OCI-LY7 (cell line): ENCODE measurements around the gene CCDC198. TPM values are rescaled to one million over a fixed set of nuclear protein-coding genes. Genes with fewer than 3 reads are reported as not detected.

Experiments used
- BruUV-seq: library from RNA; stranded (reverse); fragments of 400-500 nt; replicated peaks from 2 replicates; lab custom pipeline; 2021; lab: Mats Ljungman, UMichigan
- CTCF ChIA-PET: fragments of 300-600 bp; sonication (Branson Sonifier 250); formaldehyde crosslinking; loops from one replicate; lab custom pipeline; 2022; ENCODE audit warnings: antibody characterized with exemption; ENCODE audit not compliant: unreplicated experiment; lab: Charles Lee
- POLR2A ChIA-PET: fragments of 300-600 bp; sonication (Branson Sonifier 250); formaldehyde crosslinking; loops from one replicate; lab custom pipeline; 2022; ENCODE audit warnings: antibody characterized with exemption; lab: Charles Lee
- DNase-seq: peaks from one replicate; pipeline ENCODE4 v3.0.0-alpha.2; 2015; ENCODE audit warnings: low spot score
- H2AFZ ChIP-seq: fragments of 200-600 bp; sonication (generic), shearing (Covaris generic); 2 replicates; pipeline ENCODE4 v1.6.1; 2014; ENCODE audit warnings: mild to moderate bottlenecking, antibody characterized with exemption, low read length, moderate library complexity
- H3K27ac ChIP-seq: fragments of 200-600 bp; sonication (generic); 2 replicates; pipeline ENCODE4 v1.5.1; 2014; ENCODE audit warnings: mixed run types, low read depth, mild to moderate bottlenecking, moderate library complexity, low read length, inconsistent platforms; ENCODE audit not compliant: poor library complexity, severe bottlenecking
- H3K36me3 ChIP-seq: fragments of 200-600 bp; sonication (generic); 2 replicates; pipeline ENCODE4 v1.6.1; 2014; ENCODE audit warnings: mild to moderate bottlenecking, antibody characterized with exemption, low read length, moderate library complexity, mixed read lengths; ENCODE audit not compliant: insufficient read depth
- H3K4me1 ChIP-seq: fragments of 200-600 bp; sonication (generic); 2 replicates; pipeline ENCODE4 v1.5.1; 2014; ENCODE audit warnings: mild to moderate bottlenecking, low read length; ENCODE audit not compliant: insufficient read depth, poor library complexity, severe bottlenecking
- H3K4me2 ChIP-seq: fragments of 200-600 bp; sonication (generic); 2 replicates; pipeline ENCODE4 v1.6.1; 2014; ENCODE audit warnings: mild to moderate bottlenecking, low read length
- H3K4me3 ChIP-seq: fragments of 200-600 bp; sonication (generic); 2 replicates; pipeline ENCODE4 v1.5.1; 2014; ENCODE audit warnings: mild to moderate bottlenecking, low read depth, low read length; ENCODE audit not compliant: poor library complexity, severe bottlenecking
- H3K79me2 ChIP-seq: fragments of 200-600 bp; sonication (generic); 2 replicates; pipeline ENCODE4 v1.6.1; 2016; ENCODE audit warnings: low read depth, mild to moderate bottlenecking, low read length, moderate library complexity, mixed read lengths; ENCODE audit not compliant: insufficient read depth
- H3K9me2 ChIP-seq: fragments of 200-600 bp; sonication (generic); 2 replicates; pipeline ENCODE4 v1.6.1; 2016; ENCODE audit warnings: mild to moderate bottlenecking, low read length, mixed read lengths; ENCODE audit not compliant: insufficient read depth
- H3K9me3 ChIP-seq: fragments of 200-600 bp; sonication (generic); 2 replicates; pipeline ENCODE4 v1.6.1; 2014; ENCODE audit warnings: mild to moderate bottlenecking, mixed run types, low read length, mixed read lengths
- H4K20me1 ChIP-seq: fragments of 200-600 bp; sonication (generic); 2 replicates; pipeline ENCODE4 v1.6.1; 2014; ENCODE audit warnings: mild to moderate bottlenecking, antibody characterized with exemption, low read length, moderate library complexity, mixed read lengths; ENCODE audit not compliant: insufficient read depth
- CTCF ChIP-seq: fragments of 200-600 bp; sonication (generic); conservative IDR thresholded peaks from 2 replicates; pipeline ENCODE4 v1.5.1; 2014; ENCODE audit warnings: mild to moderate bottlenecking, antibody characterized with exemption, low read length, moderate library complexity, mixed read lengths
- EZH2phosphoT487 ChIP-seq: fragments of 200-600 bp; sonication (generic); IDR thresholded peaks from 2 replicates; pipeline ENCODE4 v1.6.1; 2018; ENCODE audit warnings: low read depth, borderline replicate concordance, mild to moderate bottlenecking, mixed run types, antibody characterized with exemption, low read length, moderate library complexity, mixed read lengths
- intact Hi-C: fragments of 100-400 bp; cut with micrococcal nuclease; formaldehyde crosslinking; loops from one replicate; pipeline ENCODE4 v1.10.0; 2022; ENCODE audit not compliant: unreplicated experiment
- total RNA-seq, 2 experiments: library from RNA; depleted of rRNA in 1 of 2; stranded (reverse); fragments of >200 nt in 1 of 2; shearing (Covaris generic) in 1 of 2; gene quantifications; 2 replicates each; pipeline ENCODE4 v1.2.3, GENCODE V29; 2014 to 2022

The CCDC198 gene
- total RNA-seq, 2 experiments from 2014 or later = not detected

- no peaks in the 10 kb centered on the region for H3K9me2 ChIP-seq
- H3K27ac ChIP-seq = no peak overlapping the region
- no peaks in the 10 kb centered on the region for H3K79me2 ChIP-seq
- TF ChIP-seq EZH2phosphoT487 (no peak), CTCF (no peak)
- H4K20me1 ChIP-seq = no peaks in the 10 kb centered on the region
- intact Hi-C loops = no loop called here
- ChIA-PET CTCF (interaction anchor here (1.0 kb wide), 1 partner anchor 374 kb away, joined by 4 read pairs; no protein-coding TSS in a partner anchor), POLR2A (no interaction called here)
- BruUV-seq = no TSS peak
- H3K36me3 ChIP-seq = no peaks in the 10 kb centered on the region
- H2AFZ ChIP-seq = no peak overlapping the region
- H3K9me3 ChIP-seq = no peaks in the 10 kb centered on the region
- no peak overlapping the region for H3K4me2 ChIP-seq
- H3K4me3 ChIP-seq = no peak overlapping the region
- no peaks in the 10 kb centered on the region for H3K4me1 ChIP-seq
- no peak for DNase-seq
Measured at GRCh38 chr14:57512220-57512619, 18.6 kb upstream of the CCDC198 start.

DNA sequence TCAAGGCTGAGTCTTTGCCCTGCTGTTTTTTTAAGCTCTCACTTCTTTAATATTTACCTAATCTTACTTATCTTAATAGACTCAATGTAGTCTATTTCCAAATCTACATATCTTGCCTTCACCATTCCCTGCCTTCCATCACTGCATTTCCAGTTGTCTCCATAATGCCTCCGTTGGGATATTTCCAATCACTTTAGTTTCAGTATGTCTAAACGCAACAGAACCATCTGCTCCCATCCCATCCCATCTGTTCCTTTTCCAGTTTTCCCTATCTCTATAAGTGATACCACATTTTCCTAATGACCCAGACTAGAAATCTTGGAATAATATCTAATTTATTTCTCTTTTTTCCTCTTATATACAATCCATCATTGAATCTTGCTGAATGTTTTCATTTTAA lies 15.1 kb upstream of the CCDC198 start:
- Histone ChIP-seq H3K4me1 (no peaks in the 10 kb centered on the region), H3K79me2 (no peaks in the 10 kb centered on the region), H3K9me3 (no peaks in the 10 kb centered on the region), H2AFZ (no peak overlapping the region), H3K9me2 (no peaks in the 10 kb centered on the region), H3K36me3 (no peaks in the 10 kb centered on the region), H4K20me1 (no peaks in the 10 kb centered on the region), H3K4me2 (no peak overlapping the region), H3K4me3 (no peak overlapping the region), H3K27ac (no peak overlapping the region)
- DNase-seq = no peak
- TF ChIP-seq CTCF (no peak), EZH2phosphoT487 (no peak)
- ChIA-PET CTCF (no interaction called here), POLR2A (no interaction called here)
- intact Hi-C loops = no loop called here
- BruUV-seq = no TSS peak

DNA sequence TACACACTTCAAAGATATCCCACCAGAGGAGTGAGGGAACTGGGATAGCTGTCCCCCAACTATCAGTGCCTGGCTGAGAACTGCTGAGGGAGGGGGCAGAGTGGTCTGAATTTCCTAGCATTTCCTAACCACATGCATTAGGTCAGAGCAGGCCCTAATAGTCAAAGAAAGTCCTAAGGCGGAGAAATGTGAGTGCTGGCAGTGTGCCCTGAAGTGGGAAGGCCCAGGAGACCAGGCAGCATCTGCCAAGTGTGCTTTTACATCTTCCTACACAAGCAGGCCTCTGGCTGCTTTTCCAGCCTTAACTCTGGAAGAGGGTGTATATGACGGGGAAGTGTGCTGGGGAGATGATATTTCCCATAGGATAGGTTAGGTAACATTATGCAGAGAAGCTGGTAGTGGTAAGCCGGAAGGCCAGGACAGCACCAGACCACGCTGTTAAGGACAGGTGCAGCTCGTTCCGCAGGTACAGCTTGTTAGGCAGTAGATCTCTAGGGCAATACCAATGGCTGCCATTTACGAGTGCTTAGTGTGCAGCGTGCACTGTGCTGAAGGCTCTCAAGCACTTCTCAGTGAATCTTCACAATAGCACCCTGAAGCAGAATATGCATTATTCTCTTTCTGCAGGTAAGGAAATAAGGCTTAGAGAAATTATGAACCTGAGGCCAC lies 9.1 kb upstream of the CCDC198 start:
- Histone ChIP-seq H2AFZ (no peak overlapping the region), H3K36me3 (no peaks in the 10 kb centered on the region), H4K20me1 (no peaks in the 10 kb centered on the region), H3K9me3 (no peaks in the 10 kb centered on the region), H3K4me3 (no peak overlapping the region), H3K4me1 (no peaks in the 10 kb centered on the region), H3K9me2 (no peaks in the 10 kb centered on the region), H3K27ac (no peak overlapping the region), H3K4me2 (no peak overlapping the region), H3K79me2 (no peaks in the 10 kb centered on the region)
- no TSS peak for BruUV-seq
- DNase-seq = no peak
- ChIA-PET CTCF (no interaction called here), POLR2A (interaction anchor here (0.8 to 1.3 kb wide), 2 partner anchors 8 to 353 kb away, joined by 3 to 6 read pairs; no protein-coding TSS in a partner anchor)
- intact Hi-C loops = no loop called here
- no peak for TF ChIP-seq EZH2phosphoT487
- TF ChIP-seq CTCF = no peak
